Measurements from ENCODE around the gene MB21D2.

The MB21D2 gene

GRCh38 chr3:192747145-192747544 lies 170.5 kb downstream of the MB21D2 start:
- H3K4me3 ChIP-seq (ENCODE audit: low read length), result no peak overlapping the region
- no peak for TF ChIP-seq CTCF (conservative IDR thresholded peaks at IDR 0.05; ENCODE audit: low read depth, low read length)
- DNase-seq (ENCODE audit: low read depth), result no peak
